GM13976 (cell line): ENCODE measurements around the gene MYPN.

Experiments used
- DNase-seq: peaks from one replicate; pipeline ENCODE4 v3.0.0; 2012; ENCODE audit warnings: low spot score
- CTCF ChIP-seq: IDR thresholded peaks from 2 replicates; pipeline ENCODE4 v1.5.1; 2012; ENCODE audit warnings: borderline replicate concordance, mild to moderate bottlenecking; ENCODE audit not compliant: insufficient read depth; ENCODE audit errors: extremely low read depth, missing control alignments, control extremely low read depth
- in situ Hi-C: fragments of 300-500 bp; cut with MboI; formaldehyde crosslinking; loops from one replicate; pipeline ENCODE4 v1.12.0; 2022; ENCODE audit warnings: low sequenced_read_pairs, mixed read lengths, inconsistent platforms; ENCODE audit not compliant: unreplicated experiment

MYPN gene

GRCh38 chr10:68251151-68251550 is 141.9 kb downstream of the MYPN start:
- in situ Hi-C loops: no loop called here
- TF ChIP-seq CTCF: no peak
- DNase-seq: no peak

- in situ Hi-C loops: no loop called here
- peak; percentile 32 for DNase-seq
- no peak for TF ChIP-seq CTCF
These were observed 142.6 kb downstream of the MYPN start for GRCh38 chr10:68251625-68252495.

- TF ChIP-seq CTCF: no peak
- DNase-seq: no peak
- in situ Hi-C loops: no loop called here
These were observed 144.1 kb downstream of the MYPN start for GRCh38 chr10:68253346-68253745.

- in situ Hi-C loops: no loop called here
- no peak for DNase-seq
- TF ChIP-seq CTCF: no peak
These were observed 152.0 kb downstream of the MYPN start for GRCh38 chr10:68261132-68261856.
